K562 (cell line): Measurements from ENCODE around the gene SYNJ2. TPM values are rescaled to one million over a fixed set of nuclear protein-coding genes. Genes with fewer than 3 reads are reported as not detected.

ENCODE experiments used
- ATAC-seq: fragments of 200-7000 bp; cut with Tn5 transposase; 3 replicates; pipeline ENCODE4 v1.9.1; 2020; ENCODE audit warnings: moderate library complexity
- BruUV-seq: library from RNA; stranded (reverse); fragments of 400-500 nt; replicated peaks from 2 replicates; lab custom pipeline; 2021; lab: Mats Ljungman, UMichigan
- CTCF ChIA-PET: fragments of 300-600 bp; formaldehyde crosslinking; extraction: SDS; loops from one replicate; lab custom pipeline; 2021; ENCODE audit warnings: low intra/inter-chr PET ratio; lab: Yijun Ruan, JAX
- POLR2A ChIA-PET: fragments of 300-600, 350-650 bp; sonication (Branson Sonifier 250); formaldehyde crosslinking; extraction: SDS; loops from one replicate; lab custom pipeline; 2021; ENCODE audit warnings: antibody characterized with exemption, inconsistent platforms; lab: Yijun Ruan, JAX
- DNase-seq, 4 experiments: peaks; one replicate each; pipeline versions ENCODE4 v3.0.0 to v3.0.0-alpha.2; 2011 to 2018; ENCODE audit warnings: low spot score in 3 of 4, mixed read lengths in 3 of 4; ENCODE audit errors: extremely low read depth in 1 of 4
- FAIRE-seq: peaks from 2 replicates; lab custom pipeline; 2011; peaks lifted over from hg19 to GRCh38; lab: Jason Lieb, UNC
- H2AFZ ChIP-seq: 2 replicates; pipeline ENCODE4 v1.6.0; 2011; ENCODE audit warnings: low read depth, low read length, control low read depth, inconsistent platforms
- H3K27ac ChIP-seq: fragments of 200-600 bp; 3 replicates; pipeline ENCODE4 v1.8.0; 2011; ENCODE audit warnings: low read depth, mild to moderate bottlenecking, control low read depth, inconsistent platforms, low read length, moderate library complexity, mixed read lengths; ENCODE audit errors: extremely low read depth
- H3K27me3 ChIP-seq, 2 experiments: fragments of 300-600 bp in 1 of 2; 2 replicates in 1 of 2; 3 replicates in 1 of 2; pipeline versions ENCODE4 v1.6.0 to v1.8.0; 2011; ENCODE audit warnings: inconsistent platforms in 2 of 2, low read length in 2 of 2, mild to moderate bottlenecking in 1 of 2, mixed read lengths in 1 of 2, moderate library complexity in 1 of 2; ENCODE audit not compliant: control insufficient read depth in 2 of 2, insufficient read depth in 2 of 2
- H3K36me3 ChIP-seq: fragments of 300-600 bp; 3 replicates; pipeline ENCODE4 v1.8.0; 2011; ENCODE audit warnings: mild to moderate bottlenecking, low read length, inconsistent platforms; ENCODE audit not compliant: control insufficient read depth, insufficient read depth
- H3K4me1 ChIP-seq, 2 experiments: fragments of 200-600 bp in 1 of 2; replicated peaks in 1 of 2; 2 replicates in 1 of 2; 3 replicates in 1 of 2; pipeline versions ENCODE4 v1.5.1 to v1.8.0; 2011; ENCODE audit warnings: inconsistent platforms in 2 of 2, low read length in 2 of 2, mild to moderate bottlenecking in 1 of 2, mixed read lengths in 1 of 2, moderate library complexity in 1 of 2; ENCODE audit not compliant: control insufficient read depth in 2 of 2, insufficient read depth in 2 of 2
- H3K4me2 ChIP-seq: 2 replicates; pipeline ENCODE4 v1.6.1; 2011; ENCODE audit warnings: low read length, control low read depth, inconsistent platforms, mixed read lengths; ENCODE audit not compliant: insufficient read depth
- H3K4me3 ChIP-seq: fragments of 200-600 bp; sonication (generic), shearing (Covaris generic); 2 replicates; pipeline ENCODE4 v1.5.1; 2016; ENCODE audit warnings: control low read depth, inconsistent platforms
- H3K79me2 ChIP-seq: fragments of 200-600 bp; 3 replicates; pipeline ENCODE4 v1.8.0; 2011; ENCODE audit warnings: low read length, inconsistent platforms; ENCODE audit not compliant: control insufficient read depth, insufficient read depth
- H3K9ac ChIP-seq, 2 experiments: 2 replicates each; pipeline versions ENCODE4 v1.6.0 to v1.6.1; 2011; ENCODE audit warnings: low read depth in 2 of 2, low read length in 2 of 2, control low read depth in 1 of 2, inconsistent platforms in 1 of 2, mild to moderate bottlenecking in 1 of 2, mixed read lengths in 1 of 2; ENCODE audit not compliant: insufficient read depth in 1 of 2
- H3K9me1 ChIP-seq: one replicate; pipeline ENCODE4 v1.6.0; 2011; ENCODE audit warnings: inconsistent platforms, mild to moderate bottlenecking, low read length, moderate library complexity; ENCODE audit not compliant: control insufficient read depth, insufficient read depth
- H3K9me3 ChIP-seq: replicated peaks from 2 replicates; pipeline ENCODE4 v1.5.1; 2011; ENCODE audit warnings: low read depth, low read length, inconsistent platforms; ENCODE audit not compliant: control insufficient read depth, insufficient read depth
- H4K20me1 ChIP-seq: replicated peaks from 2 replicates; pipeline ENCODE4 v1.6.1; 2011; ENCODE audit warnings: low read length, inconsistent platforms, mixed read lengths; ENCODE audit not compliant: control insufficient read depth, insufficient read depth
- NR2C2 ChIP-seq, 2 experiments: fragments of 200-800 bp in 1 of 2; sonication (Bioruptor generic) in 1 of 2; sonication (generic) in 1 of 2; formaldehyde crosslinking in 1 of 2; IDR thresholded peaks; 2 replicates each; pipeline versions ENCODE4 v1.6.1 to v1.8.0; 2016 to 2022; ENCODE audit warnings: mild to moderate bottlenecking in 1 of 2, missing compliant biosample characterization in 1 of 2, missing genetic modification characterization in 1 of 2, missing genetic modification reagents in 1 of 2
- TEAD1 ChIP-seq, 2 experiments: fragments of 450-650 bp in 1 of 2; sonication (generic) in 1 of 2; formaldehyde crosslinking; IDR thresholded peaks; 2 replicates each; pipeline versions ENCODE4 v1.4.0 to v1.8.0; 2020 to 2022; ENCODE audit warnings: mild to moderate bottlenecking in 2 of 2, missing genetic modification reagents in 1 of 2
- TEAD4 ChIP-seq, 2 experiments: sonication (generic) in 1 of 2; formaldehyde crosslinking in 1 of 2; IDR thresholded peaks; 2 replicates each; pipeline versions ENCODE4 v1.6.1 to v1.8.0; 2012 to 2022; ENCODE audit warnings: borderline replicate concordance in 1 of 2, inconsistent platforms in 1 of 2, low read length in 1 of 2, mild to moderate bottlenecking in 1 of 2, missing genetic modification reagents in 1 of 2
- ZKSCAN1 ChIP-seq: fragments of 150-350 bp; IDR thresholded peaks from 2 replicates; pipeline ENCODE4 v1.6.1; 2016; ENCODE audit warnings: low read depth, low read length
- WGBS: fragments of 100-300 bp; shearing (Covaris generic); methylation state at CpG from one replicate; pipeline ENCODE4 v1.1.6; 2016; ENCODE audit warnings: low coverage, mixed read lengths; ENCODE audit not compliant: insufficient coverage; ENCODE audit errors: missing lambda C conversion rate; 5-methylcytosine and 5-hydroxymethylcytosine counted together
- in situ Hi-C: fragments of 300-500 bp; cut with MboI; formaldehyde crosslinking; loops from 4 replicates; pipeline ENCODE4 v1.15.0; 2018; ENCODE audit warnings: inconsistent platforms, mixed read lengths
- intact Hi-C: fragments of 100-400 bp; cut with micrococcal nuclease; formaldehyde crosslinking; loops from 2 replicates; pipeline ENCODE4 v1.14.2; 2022
- polyA plus RNA-seq, 8 experiments: library from polyadenylated mRNA; depleted of rRNA in 4 of 8; stranded (reverse) in 5 of 8; unstranded in 3 of 8; fragments of >200 nt; fragmentation: Nextera tagmentation in 2 of 8; fragmentation: Illumina TruSeq in 1 of 8; extraction: Ambion mirVana in 2 of 8; extraction: Trizol in 1 of 8; gene quantifications; 2 replicates each; pipeline versions ENCODE4 v1.2.1 to v1.2.3, GENCODE V29; 2011 to 2014; ENCODE audit warnings: inconsistent platforms in 1 of 8, missing spikeins in 1 of 8
- total RNA-seq, 7 experiments: library from RNA; depleted of rRNA in 6 of 7; stranded (reverse); fragments of >200 nt in 6 of 7; fragmentation: Illumina TruSeq in 2 of 7; extraction: Trizol in 2 of 7; gene quantifications; 2 replicates each; pipeline versions ENCODE4 v1.2.1 to v1.2.3, GENCODE V29; 2011 to 2021; ENCODE audit warnings: low replicate concordance in 1 of 7
- TF ChIP-seq, protein P1 (sequence below), 2 experiments: fragments of 450-650 bp; IDR thresholded peaks; 2 replicates each; pipeline ENCODE4 v1.6.1; 2016; ENCODE audit warnings: mild to moderate bottlenecking in 2 of 2, borderline replicate concordance in 1 of 2, low read depth in 1 of 2, moderate library complexity in 1 of 2

The SYNJ2 gene
- total and polyA plus RNA-seq, 9 of the 15 experiments (the other 6 are each of a cell fraction or from before 2014, with no cell fraction given): 3.0 to 27.7 (median 17.8) TPM

DNA sequence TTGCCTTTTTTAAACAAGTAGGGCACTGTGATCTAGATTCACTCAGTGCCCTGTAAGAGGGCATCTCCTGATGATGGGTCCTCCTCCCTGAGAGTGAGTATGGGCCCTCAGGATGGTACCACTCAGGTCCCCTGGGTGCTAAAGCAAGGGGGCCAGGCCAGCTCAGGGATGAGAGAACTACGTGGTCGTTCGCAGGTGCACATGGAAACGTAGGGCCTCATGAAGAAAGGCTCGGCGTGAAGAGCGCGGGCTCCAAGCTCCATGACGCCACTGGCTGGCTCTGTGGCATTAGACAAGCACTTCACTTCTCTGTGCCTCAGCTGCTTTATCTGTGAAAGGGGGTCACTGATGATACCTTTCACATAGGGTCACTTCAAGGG lies 50.7 kb downstream of the SYNJ2 start:
- ATAC-seq (no peak), DNase-seq (no peak), FAIRE-seq (no peak)
- 89% methylated on average over 9 of the region's 9 CpGs for WGBS
- no peak for TF ChIP-seq ZKSCAN1
- 0 out of 4 replicates have a peak, but pooled peaks of 1 of the 2 experiments have one; percentile 24 for TF ChIP-seq TEAD1 (CRISPR knock-in tag; IDR thresholded peaks at IDR 0.05)
- TF ChIP-seq, protein P1, sequence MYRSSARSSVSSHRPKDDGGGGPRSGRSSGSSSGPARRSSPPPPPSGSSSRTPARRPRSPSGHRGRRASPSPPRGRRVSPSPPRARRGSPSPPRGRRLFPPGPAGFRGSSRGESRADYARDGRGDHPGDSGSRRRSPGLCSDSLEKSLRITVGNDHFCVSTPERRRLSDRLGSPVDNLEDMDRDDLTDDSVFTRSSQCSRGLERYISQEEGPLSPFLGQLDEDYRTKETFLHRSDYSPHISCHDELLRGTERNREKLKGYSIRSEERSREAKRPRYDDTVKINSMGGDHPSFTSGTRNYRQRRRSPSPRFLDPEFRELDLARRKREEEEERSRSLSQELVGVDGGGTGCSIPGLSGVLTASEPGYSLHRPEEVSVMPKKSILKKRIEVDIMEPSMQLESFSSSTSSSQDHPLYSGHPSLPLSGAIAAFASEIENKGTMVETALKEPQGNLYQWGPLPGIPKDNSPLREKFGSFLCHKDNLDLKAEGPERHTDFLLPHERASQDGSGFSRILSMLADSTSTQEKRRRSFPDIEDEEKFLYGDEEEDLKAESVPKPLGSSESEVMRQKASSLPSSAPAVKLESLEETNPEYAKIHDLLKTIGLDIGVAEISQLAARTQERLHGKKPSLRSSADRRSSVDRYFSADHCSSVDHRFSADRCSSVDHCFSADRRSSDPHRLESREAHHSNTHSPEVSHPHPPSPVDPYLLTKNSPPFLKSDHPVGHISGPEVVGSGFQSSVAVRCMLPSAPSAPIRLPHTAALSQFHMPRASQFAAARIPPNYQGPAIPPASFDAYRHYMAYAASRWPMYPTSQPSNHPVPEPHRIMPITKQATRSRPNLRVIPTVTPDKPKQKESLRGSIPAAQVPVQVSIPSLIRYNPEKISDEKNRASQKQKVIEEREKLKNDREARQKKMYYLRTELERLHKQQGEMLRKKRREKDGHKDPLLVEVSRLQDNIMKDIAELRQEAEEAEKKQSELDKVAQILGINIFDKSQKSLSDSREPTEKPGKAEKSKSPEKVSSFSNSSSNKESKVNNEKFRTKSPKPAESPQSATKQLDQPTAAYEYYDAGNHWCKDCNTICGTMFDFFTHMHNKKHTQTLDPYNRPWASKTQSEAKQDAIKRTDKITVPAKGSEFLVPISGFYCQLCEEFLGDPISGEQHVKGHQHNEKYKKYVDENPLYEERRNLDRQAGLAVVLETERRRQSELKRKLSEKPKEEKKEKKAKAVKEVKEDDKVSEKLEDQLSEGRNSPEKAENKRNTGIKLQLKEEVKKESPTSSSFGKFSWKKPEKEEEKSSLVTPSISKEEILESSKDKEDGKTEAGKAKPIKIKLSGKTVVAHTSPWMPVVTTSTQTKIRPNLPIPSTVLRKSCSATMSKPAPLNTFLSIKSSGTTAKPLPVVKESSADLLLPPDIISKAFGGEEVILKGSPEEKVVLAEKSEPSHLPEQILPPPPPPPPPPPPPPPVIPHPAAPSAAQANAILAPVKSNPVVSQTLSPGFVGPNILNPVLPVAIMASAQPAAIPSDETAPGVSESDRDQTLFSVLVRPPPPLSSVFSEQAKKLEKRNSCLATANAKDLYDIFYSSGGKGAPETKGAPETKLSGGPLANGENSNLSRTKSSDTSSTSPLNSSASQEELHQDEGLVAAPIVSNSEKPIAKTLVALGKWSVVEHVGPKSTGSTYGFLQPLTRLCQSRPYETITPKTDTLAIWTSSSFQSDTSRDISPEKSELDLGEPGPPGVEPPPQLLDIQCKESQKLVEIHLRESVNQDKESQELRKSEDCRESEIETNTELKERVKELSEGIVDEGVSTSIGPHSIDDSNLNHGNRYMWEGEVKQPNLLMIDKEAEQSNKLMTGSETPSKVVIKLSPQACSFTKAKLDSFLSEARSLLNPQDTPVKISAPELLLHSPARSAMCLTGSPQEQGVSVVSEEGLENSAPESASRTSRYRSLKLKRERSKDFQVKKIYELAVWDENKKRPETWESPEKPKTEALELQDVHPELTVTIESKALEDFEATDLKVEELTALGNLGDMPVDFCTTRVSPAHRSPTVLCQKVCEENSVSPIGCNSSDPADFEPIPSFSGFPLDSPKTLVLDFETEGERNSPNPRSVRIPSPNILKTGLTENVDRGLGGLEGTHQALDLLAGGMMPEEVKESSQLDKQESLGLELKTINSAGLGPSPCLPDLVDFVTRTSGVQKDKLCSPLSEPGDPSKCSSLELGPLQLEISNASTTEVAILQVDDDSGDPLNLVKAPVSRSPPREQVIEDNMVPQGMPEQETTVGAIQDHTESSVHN (IDR thresholded peaks at IDR 0.05; ENCODE audit: borderline replicate concordance in 1 of 2, low read depth in 1 of 2): no peak
- TF ChIP-seq NR2C2 (CRISPR knock-in tag; IDR thresholded peaks at IDR 0.05): no peak
- 0 out of 2 replicates have a peak, but pooled peaks have one; percentile 17 for TF ChIP-seq NR2C2 (tag; IDR thresholded peaks at IDR 0.05)
- no peak for TF ChIP-seq TEAD4 (IDR thresholded peaks at IDR 0.05; ENCODE audit: low read length)
- TF ChIP-seq TEAD4 (CRISPR knock-in tag; IDR thresholded peaks at IDR 0.05; ENCODE audit: borderline replicate concordance): 0 out of 2 replicates have a peak, but pooled peaks have one; percentile 36
- intact Hi-C loops (no loop called here), in situ Hi-C loops (no loop called here)
- Histone ChIP-seq H4K20me1 (no peaks in the 10 kb centered on the region), H3K4me1 (peaks cover 18 to 32% of the 10 kb centered on the region in 2 experiments), H3K27ac (no peak overlapping the region), H3K4me2 (peak overlapping the region; percentile 56; the same call in 1 of the 2 replicates), H2AFZ (no peak overlapping the region), H3K79me2 (peaks cover 3% of the 10 kb centered on the region; the same call in 1 of the 3 replicates), H3K9me3 (no peaks in the 10 kb centered on the region), H3K36me3 (peaks cover 26% of the 10 kb centered on the region; the same call in 1 of the 3 replicates), H3K9me1 (peaks cover 3% of the 10 kb centered on the region), H3K27me3 (no peaks in the 10 kb centered on the region), H3K9ac (peak overlapping the region; percentile 17 to 80; a peak in 3 of 4 replicates), H3K4me3 (no peak overlapping the region)
- BruUV-seq: no TSS peak
- ChIA-PET POLR2A (interaction anchor here (0.6 to 2.8 kb wide), 5 partner anchors 8 to 663 kb away, joined by 3 to 19 read pairs (median 4); no protein-coding TSS in a partner anchor), CTCF (no interaction called here)
